Thymus (tissue), 11 donors: ENCODE results near the gene TECTA. TPM values are rescaled to one million over a fixed set of nuclear protein-coding genes. Genes with fewer than 3 reads are reported as not detected.
"Not testable (repeated sequence)": the region's sequence is repeated elsewhere in the genome, so short reads cannot be mapped to it uniquely, and the experiment has no call there.

Source experiments
- DNase-seq, 9 donors: peaks; one replicate each; pipeline ENCODE4 v3.0.0-alpha.2; 2013; ENCODE audit warnings: low spot score in 9 of 9, low read depth in 6 of 9, missing footprints in 1 of 9
- H3K27ac ChIP-seq, 2 donors: one replicate each; pipeline ENCODE4 v1.5.1; 2013; ENCODE audit warnings: control low read depth in 1 of 2, low read depth in 1 of 2, low read length in 1 of 2, mild to moderate bottlenecking in 1 of 2, moderate library complexity in 1 of 2
- H3K27me3 ChIP-seq, 2 donors: one replicate each; pipeline ENCODE4 v1.5.1; 2013; ENCODE audit warnings: low read length in 1 of 2; ENCODE audit not compliant: control insufficient read depth in 2 of 2, insufficient read depth in 1 of 2
- H3K36me3 ChIP-seq, 2 donors: one replicate each; pipeline ENCODE4 v1.5.1; 2013; ENCODE audit warnings: low read length in 1 of 2, mild to moderate bottlenecking in 1 of 2, moderate library complexity in 1 of 2; ENCODE audit not compliant: control insufficient read depth in 2 of 2, insufficient read depth in 2 of 2
- H3K4me1 ChIP-seq, 2 donors: one replicate each; pipeline ENCODE4 v1.5.1; 2013; ENCODE audit warnings: low read length in 2 of 2; ENCODE audit not compliant: control insufficient read depth in 2 of 2, insufficient read depth in 2 of 2
- H3K4me3 ChIP-seq, 2 donors: one replicate each; pipeline ENCODE4 v1.5.1; 2013; ENCODE audit warnings: low read length in 2 of 2, control low read depth in 1 of 2, mild to moderate bottlenecking in 1 of 2
- H3K9me3 ChIP-seq, 2 donors: one replicate each; pipeline ENCODE4 v1.5.1; 2013; ENCODE audit warnings: low read length in 1 of 2, mild to moderate bottlenecking in 1 of 2; ENCODE audit not compliant: control insufficient read depth in 2 of 2, insufficient read depth in 1 of 2
- WGBS: extraction: QIAGEN DNeasy Blood & Tissue Kit; methylation state at CpG from one replicate; pipeline ENCODE4 v1.1.7; 2013; 5-methylcytosine and 5-hydroxymethylcytosine counted together
- polyA plus RNA-seq: library from polyadenylated mRNA; stranded (reverse); fragments of 200-250 nt; gene quantifications from one replicate; pipeline ENCODE4 v1.2.3, GENCODE V29; 2013
- total RNA-seq: library from RNA; stranded (reverse); fragments of 120-200 nt; gene quantifications from one replicate; pipeline ENCODE4 v1.2.4, GENCODE V29; 2013
- donor health status: healthy.

The TECTA gene
- total and polyA plus RNA-seq, 2 donors: 0.19 to 0.71 TPM

- H3K9me3 ChIP-seq: no peaks in the 10 kb centered on the region
- DNase-seq: no peak
- H3K36me3 ChIP-seq: no peaks in the 10 kb centered on the region
- WGBS: 92% methylated on average over 4 of the region's 4 CpGs
- no peaks in the 10 kb centered on the region for H3K27me3 ChIP-seq
- H3K27ac ChIP-seq: no peak overlapping the region
- H3K4me3 ChIP-seq: no peak overlapping the region
- H3K4me1 ChIP-seq: no peaks in the 10 kb centered on the region
These were observed 124.3 kb downstream of the TECTA start for GRCh38 chr11:121225382-121225781.

GRCh38 chr11:121226415-121227263 is 125.6 kb downstream of the TECTA start:
- H3K4me3 ChIP-seq: no peak overlapping the region
- no peaks in the 10 kb centered on the region for H3K36me3 ChIP-seq
- no peak overlapping the region for H3K27ac ChIP-seq
- no peak for DNase-seq
- 85% methylated on average over 1 of the region's 1 CpG for WGBS
- no peaks in the 10 kb centered on the region for H3K9me3 ChIP-seq
- H3K27me3 ChIP-seq: peaks cover 0 to 3% of the 10 kb centered on the region in 2 donors
- no peaks in the 10 kb centered on the region for H3K4me1 ChIP-seq

- Histone ChIP-seq H3K36me3 (no peaks in the 10 kb centered on the region), H3K27ac (no peak overlapping the region), H3K4me1 (no peaks in the 10 kb centered on the region), H3K27me3 (peaks cover 0 to 3% of the 10 kb centered on the region in 2 donors), H3K9me3 (no peaks in the 10 kb centered on the region), H3K4me3 (no peak overlapping the region)
- WGBS: 97% methylated on average over 1 of the region's 1 CpG
- DNase-seq: no peak
These were observed 127.8 kb downstream of the TECTA start for GRCh38 chr11:121228851-121229250.

GRCh38 chr11:121229495-121230215 is 128.6 kb downstream of the TECTA start:
- Histone ChIP-seq H3K4me3 (no peak overlapping the region), H3K27me3 (peaks cover 0 to 3% of the 10 kb centered on the region in 2 donors), H3K27ac (no peak overlapping the region), H3K4me1 (no peaks in the 10 kb centered on the region), H3K36me3 (no peaks in the 10 kb centered on the region), H3K9me3 (no peaks in the 10 kb centered on the region)
- DNase-seq: no peak
- 96% methylated on average over 5 of the region's 5 CpGs for WGBS

GRCh38 chr11:121231576-121232278 is 130.7 kb downstream of the TECTA start:
- WGBS: 96% methylated on average over 8 of the region's 8 CpGs
- H3K4me3 ChIP-seq: no peak overlapping the region
- no peak for DNase-seq

GRCh38 chr11:121235057-121235456 is 134.0 kb downstream of the TECTA start:
- peaks cover 0 to 3% of the 10 kb centered on the region in 2 donors for H3K27me3 ChIP-seq
- no peak overlapping the region for H3K27ac ChIP-seq
- DNase-seq: no peak
- H3K4me1 ChIP-seq: no peaks in the 10 kb centered on the region
- 98% methylated on average over 3 of the region's 3 CpGs for WGBS
- no peaks in the 10 kb centered on the region for H3K9me3 ChIP-seq
- H3K4me3 ChIP-seq: no peak overlapping the region
- no peaks in the 10 kb centered on the region for H3K36me3 ChIP-seq

More at GRCh38 chr11:121231576-121232278, 130.7 kb downstream of the TECTA start:
- no peaks in the 10 kb centered on the region for H3K36me3 ChIP-seq
- H3K27ac ChIP-seq: no peak overlapping the region
- H3K27me3 ChIP-seq: peaks cover 0 to 3% of the 10 kb centered on the region in 2 donors
- no peaks in the 10 kb centered on the region for H3K9me3 ChIP-seq
- no peaks in the 10 kb centered on the region for H3K4me1 ChIP-seq

- no peaks in the 10 kb centered on the region for H3K9me3 ChIP-seq
- WGBS: 85% methylated on average over 15 of the region's 15 CpGs
- no peaks in the 10 kb centered on the region for H3K36me3 ChIP-seq
- no peak for DNase-seq
- no peak overlapping the region for H3K4me3 ChIP-seq
- peaks cover 0 to 3% of the 10 kb centered on the region in 2 donors for H3K27me3 ChIP-seq
- H3K27ac ChIP-seq: no peak overlapping the region
- peaks cover 0 to 2% of the 10 kb centered on the region in 2 donors for H3K4me1 ChIP-seq
These were observed 135.3 kb downstream of the TECTA start for GRCh38 chr11:121236115-121237001.

- not testable (repeated sequence) for DNase-seq, H3K4me1 ChIP-seq, H3K4me3 ChIP-seq, H3K36me3 ChIP-seq, H3K27ac ChIP-seq, H3K27me3 ChIP-seq, H3K9me3 ChIP-seq
- WGBS: 97% methylated on average over 6 of the region's 6 CpGs
These were observed 136.2 kb downstream of the TECTA start for GRCh38 chr11:121237247-121237646.
